Liver (tissue), 9 donors: Measurements from ENCODE around the gene PPFIBP1. TPM values are rescaled to one million over a fixed set of nuclear protein-coding genes. Genes with fewer than 3 reads are reported as not detected.

Experiments
- DNase-seq: peaks from one replicate; pipeline ENCODE4 v3.0.0-alpha.2; 2017; ENCODE audit warnings: low spot score
- H3K27ac ChIP-seq, 2 donors: one replicate each; pipeline ENCODE4 v1.7.0; 2013; ENCODE audit warnings: inconsistent platforms in 2 of 2, low read length in 2 of 2, control low read depth in 1 of 2, low read depth in 1 of 2, mild to moderate bottlenecking in 1 of 2
- H3K27me3 ChIP-seq, 4 donors: one replicate each; pipeline versions ENCODE4 v1.6.1 to v1.7.0; 2013; ENCODE audit warnings: low read length in 3 of 4, inconsistent platforms in 1 of 4, mild to moderate bottlenecking in 1 of 4, moderate library complexity in 1 of 4; ENCODE audit not compliant: control insufficient read depth in 4 of 4, insufficient read depth in 4 of 4
- H3K36me3 ChIP-seq, 4 donors: one replicate each; pipeline versions ENCODE4 v1.6.1 to v1.7.0; 2013; ENCODE audit warnings: low read length in 3 of 4, mild to moderate bottlenecking in 3 of 4, low read depth in 1 of 4, moderate library complexity in 1 of 4; ENCODE audit not compliant: control insufficient read depth in 4 of 4, insufficient read depth in 3 of 4
- H3K4me1 ChIP-seq, 4 donors: one replicate each; pipeline versions ENCODE4 v1.6.1 to v1.7.0; 2013; ENCODE audit warnings: low read length in 3 of 4, mild to moderate bottlenecking in 3 of 4, moderate library complexity in 1 of 4; ENCODE audit not compliant: control insufficient read depth in 4 of 4, insufficient read depth in 4 of 4
- H3K4me3 ChIP-seq, 3 donors: one replicate each; pipeline versions ENCODE4 v1.6.1 to v1.7.0; 2013; ENCODE audit warnings: low read length in 3 of 3, control low read depth in 1 of 3, low read depth in 1 of 3, mild to moderate bottlenecking in 1 of 3
- H3K9ac ChIP-seq, 2 donors: one replicate each; pipeline ENCODE4 v1.7.0; 2013; ENCODE audit warnings: low read length in 2 of 2, mild to moderate bottlenecking in 2 of 2, moderate library complexity in 2 of 2, control low read depth in 1 of 2, low read depth in 1 of 2
- H3K9me3 ChIP-seq, 4 donors: one replicate each; pipeline versions ENCODE4 v1.6.1 to v1.7.0; 2013; ENCODE audit warnings: low read length in 3 of 4; ENCODE audit not compliant: control insufficient read depth in 4 of 4
- FOXA1 ChIP-seq: IDR thresholded peaks from 2 replicates; pipeline ENCODE4 v1.6.1; 2016; ENCODE audit warnings: antibody characterized with exemption
- FOXA2 ChIP-seq: IDR thresholded peaks from 2 replicates; pipeline ENCODE4 v1.6.1; 2016; ENCODE audit warnings: antibody characterized with exemption
- HNF4A ChIP-seq, 2 donors: conservative IDR thresholded peaks; 2 replicates each; pipeline ENCODE4 v1.6.1; 2016; ENCODE audit warnings: antibody characterized with exemption in 2 of 2, mild to moderate bottlenecking in 2 of 2
- HNF4G ChIP-seq: IDR thresholded peaks from 2 replicates; pipeline ENCODE4 v1.6.1; 2016; ENCODE audit warnings: antibody characterized with exemption
- NR2F2 ChIP-seq: IDR thresholded peaks from 2 replicates; pipeline ENCODE4 v1.6.1; 2016; ENCODE audit warnings: antibody characterized with exemption
- RAD21 ChIP-seq, 2 donors: IDR thresholded peaks; 2 replicates each; pipeline ENCODE4 v1.6.1; 2016; ENCODE audit warnings: antibody characterized with exemption in 2 of 2, mild to moderate bottlenecking in 2 of 2
- RXRA ChIP-seq, 2 donors: IDR thresholded peaks; 2 replicates each; pipeline ENCODE4 v1.6.1; 2017 to 2018; ENCODE audit warnings: antibody characterized with exemption in 2 of 2, mild to moderate bottlenecking in 1 of 2
- SP1 ChIP-seq: IDR thresholded peaks from 2 replicates; pipeline ENCODE4 v1.6.1; 2018; ENCODE audit warnings: antibody characterized with exemption, mild to moderate bottlenecking
- TAF1 ChIP-seq: conservative IDR thresholded peaks from 2 replicates; pipeline ENCODE4 v1.6.1; 2016; ENCODE audit warnings: antibody characterized with exemption, mild to moderate bottlenecking
- WGBS: extraction: QIAGEN DNeasy Blood & Tissue Kit; methylation state at CpG from one replicate; pipeline ENCODE4 v1.1.7; 2013; 5-methylcytosine and 5-hydroxymethylcytosine counted together
- polyA plus RNA-seq, 2 donors: library from polyadenylated mRNA; stranded (reverse) in 1 of 2; unstranded in 1 of 2; fragments of 200-250 nt in 1 of 2; fragments of >200 nt in 1 of 2; fragmentation: Nextera tagmentation in 1 of 2; extraction: Ambion mirVana in 1 of 2; gene quantifications; one replicate each; pipeline versions ENCODE4 v1.2.1 to v1.2.3, GENCODE V29; 2013 to 2015
- total RNA-seq, 2 donors: library from RNA; depleted of rRNA; stranded (reverse); fragments of >200 nt; gene quantifications; one replicate each; pipeline ENCODE4 v1.2.3, GENCODE V29; 2014
- TF ChIP-seq, protein P1 (sequence below): fragments of 150-350 bp; IDR thresholded peaks from 2 replicates; pipeline ENCODE4 v1.5.1; 2017; ENCODE audit warnings: improper control_type of control experiment, low read depth, low read length; ENCODE audit not compliant: missing input control
- TF ChIP-seq, protein P2 (sequence below): IDR thresholded peaks from 2 replicates; pipeline ENCODE4 v1.6.1; 2016; ENCODE audit warnings: antibody characterized with exemption
- TF ChIP-seq, protein P3 (sequence below): IDR thresholded peaks from 2 replicates; pipeline ENCODE4 v1.6.1; 2016; ENCODE audit warnings: antibody characterized with exemption, mild to moderate bottlenecking
- TF ChIP-seq, protein P4 (sequence below): IDR thresholded peaks from 2 replicates; pipeline ENCODE4 v1.6.1; 2016; ENCODE audit warnings: antibody characterized with exemption
- donor health status: healthy.
- donor health status: healthy.
- donor health status: healthy.
- donor health status: healthy.
- donor health status: healthy.

PPFIBP1 gene
- total and polyA plus RNA-seq, 4 donors = 10.5 to 65.8 (median 17.4) TPM

DNA sequence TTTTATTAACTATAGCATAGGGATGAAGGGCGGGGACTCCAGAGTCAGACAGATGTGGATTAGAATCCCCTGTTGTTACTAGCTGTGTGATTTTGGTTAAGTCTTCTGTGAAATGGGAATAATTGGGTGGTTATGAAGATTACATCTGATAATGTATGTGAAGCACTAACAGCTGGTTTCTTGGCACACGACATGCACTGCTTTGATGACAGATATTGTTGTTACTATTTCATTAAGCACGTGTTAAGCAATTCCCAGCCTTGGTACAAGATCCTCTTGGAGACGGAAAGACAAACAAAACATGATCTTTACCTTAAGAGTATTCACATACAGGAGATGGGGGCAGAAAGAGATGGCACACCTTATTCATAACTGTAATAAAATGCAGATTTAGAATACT lies 7.9 kb downstream of the PPFIBP1 start:
- Histone ChIP-seq H3K27ac (no peak overlapping the region), H3K36me3 (peaks cover 0 to 5% (median 1%) of the 10 kb centered on the region in 4 donors), H3K9me3 (no peaks in the 10 kb centered on the region), H3K4me1 (peaks cover 0 to 17% (median 4%) of the 10 kb centered on the region in 4 donors), H3K9ac (no peak overlapping the region), H3K4me3 (no peak overlapping the region), H3K27me3 (no peaks in the 10 kb centered on the region)
- TF ChIP-seq RXRA (IDR thresholded peaks at IDR 0.05) (no peak), TAF1 (no peak), SP1 (no peak), NR2F2 (no peak), HNF4G (no peak)
- WGBS = 69% methylated on average over 4 of the region's 4 CpGs
- no peak for DNase-seq

DNA sequence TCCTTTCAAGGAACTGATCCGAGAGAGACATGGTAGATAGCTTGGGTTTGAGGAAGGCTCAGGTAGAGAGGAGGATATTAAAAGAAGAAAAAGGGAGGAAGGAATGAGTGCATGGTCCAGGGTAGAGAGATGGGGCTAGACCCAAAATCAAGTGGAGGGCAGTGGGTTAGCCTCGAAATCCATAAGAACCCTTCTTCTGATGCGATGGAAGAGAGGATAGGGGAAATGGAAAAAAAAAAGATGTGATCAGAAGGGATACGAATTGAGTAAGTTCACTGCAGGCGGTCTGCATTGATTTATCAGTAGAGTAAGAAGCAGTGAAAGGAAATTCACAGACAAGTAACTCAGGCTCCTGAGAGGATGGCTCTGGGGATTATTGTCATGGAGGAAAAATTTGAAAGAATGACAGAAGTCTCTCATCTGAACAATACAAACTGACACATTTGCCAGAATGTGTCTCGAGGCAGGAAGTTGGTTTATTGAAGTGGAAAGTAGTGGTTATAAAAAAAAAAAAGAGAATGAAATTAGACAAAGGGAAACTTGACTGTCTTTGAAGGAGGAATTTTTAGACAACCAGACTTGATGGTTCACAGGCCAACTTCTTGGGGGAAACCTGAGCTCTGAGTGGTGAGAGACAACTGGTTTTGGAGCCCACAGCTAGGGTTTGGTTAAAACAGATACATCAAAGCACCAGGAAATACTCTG lies 10.2 kb downstream of the PPFIBP1 start:
- Histone ChIP-seq H3K4me1 (peaks cover 0 to 10% (median 8%) of the 10 kb centered on the region in 4 donors), H3K36me3 (peaks cover 0 to 5% (median 1%) of the 10 kb centered on the region in 4 donors), H3K9ac (no peak overlapping the region), H3K27ac (no peak overlapping the region), H3K9me3 (no peaks in the 10 kb centered on the region), H3K27me3 (no peaks in the 10 kb centered on the region), H3K4me3 (no peak overlapping the region)
- no peak for DNase-seq
- TF ChIP-seq HNF4G (no peak), FOXA2 (no peak), NR2F2 (no peak), SP1 (no peak), FOXA1 (no peak), TAF1 (no peak), RAD21 (IDR thresholded peaks at IDR 0.05) (no peak), HNF4A (conservative IDR thresholded peaks at IDR 0.05) (no peak)
- TF ChIP-seq, protein P1, sequence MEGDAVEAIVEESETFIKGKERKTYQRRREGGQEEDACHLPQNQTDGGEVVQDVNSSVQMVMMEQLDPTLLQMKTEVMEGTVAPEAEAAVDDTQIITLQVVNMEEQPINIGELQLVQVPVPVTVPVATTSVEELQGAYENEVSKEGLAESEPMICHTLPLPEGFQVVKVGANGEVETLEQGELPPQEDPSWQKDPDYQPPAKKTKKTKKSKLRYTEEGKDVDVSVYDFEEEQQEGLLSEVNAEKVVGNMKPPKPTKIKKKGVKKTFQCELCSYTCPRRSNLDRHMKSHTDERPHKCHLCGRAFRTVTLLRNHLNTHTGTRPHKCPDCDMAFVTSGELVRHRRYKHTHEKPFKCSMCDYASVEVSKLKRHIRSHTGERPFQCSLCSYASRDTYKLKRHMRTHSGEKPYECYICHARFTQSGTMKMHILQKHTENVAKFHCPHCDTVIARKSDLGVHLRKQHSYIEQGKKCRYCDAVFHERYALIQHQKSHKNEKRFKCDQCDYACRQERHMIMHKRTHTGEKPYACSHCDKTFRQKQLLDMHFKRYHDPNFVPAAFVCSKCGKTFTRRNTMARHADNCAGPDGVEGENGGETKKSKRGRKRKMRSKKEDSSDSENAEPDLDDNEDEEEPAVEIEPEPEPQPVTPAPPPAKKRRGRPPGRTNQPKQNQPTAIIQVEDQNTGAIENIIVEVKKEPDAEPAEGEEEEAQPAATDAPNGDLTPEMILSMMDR = no peak
- TF ChIP-seq, protein P2, sequence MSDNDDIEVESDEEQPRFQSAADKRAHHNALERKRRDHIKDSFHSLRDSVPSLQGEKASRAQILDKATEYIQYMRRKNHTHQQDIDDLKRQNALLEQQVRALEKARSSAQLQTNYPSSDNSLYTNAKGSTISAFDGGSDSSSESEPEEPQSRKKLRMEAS = no peak
- TF ChIP-seq, protein P3, sequence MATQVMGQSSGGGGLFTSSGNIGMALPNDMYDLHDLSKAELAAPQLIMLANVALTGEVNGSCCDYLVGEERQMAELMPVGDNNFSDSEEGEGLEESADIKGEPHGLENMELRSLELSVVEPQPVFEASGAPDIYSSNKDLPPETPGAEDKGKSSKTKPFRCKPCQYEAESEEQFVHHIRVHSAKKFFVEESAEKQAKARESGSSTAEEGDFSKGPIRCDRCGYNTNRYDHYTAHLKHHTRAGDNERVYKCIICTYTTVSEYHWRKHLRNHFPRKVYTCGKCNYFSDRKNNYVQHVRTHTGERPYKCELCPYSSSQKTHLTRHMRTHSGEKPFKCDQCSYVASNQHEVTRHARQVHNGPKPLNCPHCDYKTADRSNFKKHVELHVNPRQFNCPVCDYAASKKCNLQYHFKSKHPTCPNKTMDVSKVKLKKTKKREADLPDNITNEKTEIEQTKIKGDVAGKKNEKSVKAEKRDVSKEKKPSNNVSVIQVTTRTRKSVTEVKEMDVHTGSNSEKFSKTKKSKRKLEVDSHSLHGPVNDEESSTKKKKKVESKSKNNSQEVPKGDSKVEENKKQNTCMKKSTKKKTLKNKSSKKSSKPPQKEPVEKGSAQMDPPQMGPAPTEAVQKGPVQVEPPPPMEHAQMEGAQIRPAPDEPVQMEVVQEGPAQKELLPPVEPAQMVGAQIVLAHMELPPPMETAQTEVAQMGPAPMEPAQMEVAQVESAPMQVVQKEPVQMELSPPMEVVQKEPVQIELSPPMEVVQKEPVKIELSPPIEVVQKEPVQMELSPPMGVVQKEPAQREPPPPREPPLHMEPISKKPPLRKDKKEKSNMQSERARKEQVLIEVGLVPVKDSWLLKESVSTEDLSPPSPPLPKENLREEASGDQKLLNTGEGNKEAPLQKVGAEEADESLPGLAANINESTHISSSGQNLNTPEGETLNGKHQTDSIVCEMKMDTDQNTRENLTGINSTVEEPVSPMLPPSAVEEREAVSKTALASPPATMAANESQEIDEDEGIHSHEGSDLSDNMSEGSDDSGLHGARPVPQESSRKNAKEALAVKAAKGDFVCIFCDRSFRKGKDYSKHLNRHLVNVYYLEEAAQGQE = no peak
- TF ChIP-seq, protein P4, sequence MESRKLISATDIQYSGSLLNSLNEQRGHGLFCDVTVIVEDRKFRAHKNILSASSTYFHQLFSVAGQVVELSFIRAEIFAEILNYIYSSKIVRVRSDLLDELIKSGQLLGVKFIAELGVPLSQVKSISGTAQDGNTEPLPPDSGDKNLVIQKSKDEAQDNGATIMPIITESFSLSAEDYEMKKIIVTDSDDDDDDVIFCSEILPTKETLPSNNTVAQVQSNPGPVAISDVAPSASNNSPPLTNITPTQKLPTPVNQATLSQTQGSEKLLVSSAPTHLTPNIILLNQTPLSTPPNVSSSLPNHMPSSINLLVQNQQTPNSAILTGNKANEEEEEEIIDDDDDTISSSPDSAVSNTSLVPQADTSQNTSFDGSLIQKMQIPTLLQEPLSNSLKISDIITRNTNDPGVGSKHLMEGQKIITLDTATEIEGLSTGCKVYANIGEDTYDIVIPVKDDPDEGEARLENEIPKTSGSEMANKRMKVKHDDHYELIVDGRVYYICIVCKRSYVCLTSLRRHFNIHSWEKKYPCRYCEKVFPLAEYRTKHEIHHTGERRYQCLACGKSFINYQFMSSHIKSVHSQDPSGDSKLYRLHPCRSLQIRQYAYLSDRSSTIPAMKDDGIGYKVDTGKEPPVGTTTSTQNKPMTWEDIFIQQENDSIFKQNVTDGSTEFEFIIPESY = no peak
- 86% methylated on average over 6 of the region's 6 CpGs for WGBS
